Measurements from ENCODE around the gene VRK1.
"Not testable (repeated sequence)": the region's sequence is repeated elsewhere in the genome, so short reads cannot be mapped to it uniquely, and the experiment has no call there.

The VRK1 gene

DNA sequence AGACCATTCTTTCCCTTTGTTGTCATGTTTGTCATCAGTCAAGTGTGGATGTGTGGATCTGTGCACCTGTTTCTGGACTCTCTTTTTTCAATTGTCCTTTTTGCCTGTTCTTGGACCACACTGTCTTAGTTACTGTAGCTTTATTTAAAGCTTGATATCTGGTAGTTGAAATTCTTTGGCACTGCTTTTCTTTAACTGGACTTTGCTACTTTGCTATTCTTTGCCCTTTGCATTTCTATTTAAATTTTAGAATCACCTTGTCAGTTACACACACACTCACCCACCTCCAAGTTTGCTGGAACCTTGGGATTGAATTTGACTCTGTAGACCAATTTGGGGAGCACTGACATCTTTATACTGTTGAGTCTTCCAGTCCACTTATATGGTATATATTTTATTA is 61.5 kb downstream of the VRK1 start:
- Mint-ChIP-seq H3K27ac (no peak overlapping the region), H3K36me3 (ENCODE audit: low read depth) (peaks cover 45% of the 10 kb centered on the region), H3K27me3 (no peaks in the 10 kb centered on the region), H3K4me1 (no peaks in the 10 kb centered on the region), H3K9me3 (no peaks in the 10 kb centered on the region), H3K4me3 (no peak overlapping the region)
- DNase-seq (no peak), ATAC-seq (no peak)

- H3K4me3 Mint-ChIP-seq: no peak overlapping the region
- H3K36me3 Mint-ChIP-seq (ENCODE audit: low read depth): peaks cover 66% of the 10 kb centered on the region
- H3K27me3 Mint-ChIP-seq: no peaks in the 10 kb centered on the region
- ATAC-seq (no peak), DNase-seq (no peak)
- H3K4me1 Mint-ChIP-seq: no peaks in the 10 kb centered on the region
- no peaks in the 10 kb centered on the region for H3K9me3 Mint-ChIP-seq
- H3K27ac Mint-ChIP-seq: no peak overlapping the region
These were observed 64.6 kb downstream of the VRK1 start for GRCh38 chr14:96861568-96862310.

GRCh38 chr14:96863327-96863985 is 66.3 kb downstream of the VRK1 start:
- no peak for ATAC-seq
- no peak overlapping the region for H3K4me3 Mint-ChIP-seq
- H3K27ac Mint-ChIP-seq: no peak overlapping the region
- no peaks in the 10 kb centered on the region for H3K27me3 Mint-ChIP-seq
- no peak for DNase-seq
- H3K9me3 Mint-ChIP-seq: no peaks in the 10 kb centered on the region
- H3K4me1 Mint-ChIP-seq: no peaks in the 10 kb centered on the region
- peaks cover 57% of the 10 kb centered on the region for H3K36me3 Mint-ChIP-seq (ENCODE audit: low read depth)

DNA sequence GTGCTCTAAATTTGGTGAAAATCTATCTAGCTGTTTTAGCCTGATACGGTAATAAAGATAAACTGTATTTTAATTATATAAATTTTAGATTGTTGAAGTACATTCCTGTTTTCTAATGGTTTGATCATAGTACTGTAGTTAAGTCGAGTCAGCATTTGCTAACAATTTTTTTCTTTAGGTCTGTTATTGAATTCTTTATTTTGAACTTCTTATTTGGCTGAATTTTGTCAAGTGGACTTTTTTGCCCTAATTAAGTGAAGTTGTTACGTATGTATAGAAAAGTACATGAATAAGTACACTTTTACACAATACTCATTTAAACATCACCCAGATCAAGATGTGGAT is 66.8 kb downstream of the VRK1 start:
- no peak overlapping the region for H3K4me3 Mint-ChIP-seq
- H3K27ac Mint-ChIP-seq: no peak overlapping the region
- H3K36me3 Mint-ChIP-seq (ENCODE audit: low read depth): peaks cover 54% of the 10 kb centered on the region
- H3K9me3 Mint-ChIP-seq: no peaks in the 10 kb centered on the region
- no peaks in the 10 kb centered on the region for H3K27me3 Mint-ChIP-seq
- H3K4me1 Mint-ChIP-seq: no peaks in the 10 kb centered on the region
- ATAC-seq (no peak), DNase-seq (no peak)

- Mint-ChIP-seq H3K27me3 (no peaks in the 10 kb centered on the region), H3K27ac (no peak overlapping the region), H3K4me1 (no peaks in the 10 kb centered on the region), H3K9me3 (no peaks in the 10 kb centered on the region), H3K4me3 (no peak overlapping the region), H3K36me3 (ENCODE audit: low read depth) (peaks cover 53% of the 10 kb centered on the region)
- DNase-seq (no peak), ATAC-seq (no peak)
These were observed 70.5 kb downstream of the VRK1 start for GRCh38 chr14:96867634-96868033.

DNA sequence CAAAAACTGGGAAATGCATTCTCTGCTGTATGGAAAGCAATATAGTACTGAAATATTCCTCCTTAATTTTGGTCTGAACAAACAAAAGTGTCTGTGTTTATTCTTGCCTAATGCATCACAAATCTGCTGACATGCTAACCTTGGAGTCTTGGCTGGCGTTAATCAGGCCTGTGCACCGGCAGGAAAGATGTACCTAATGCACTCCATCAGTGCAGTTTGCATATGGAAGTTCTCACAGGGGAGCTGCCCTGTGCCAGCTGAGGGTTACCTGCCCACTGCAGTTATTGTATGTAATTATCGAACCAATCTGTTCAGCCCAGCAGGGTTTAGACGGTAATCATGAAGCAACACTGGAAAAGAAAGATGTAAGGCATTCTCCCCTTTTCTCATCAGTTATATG is 76.9 kb downstream of the VRK1 start:
- Mint-ChIP-seq H3K4me1 (no peaks in the 10 kb centered on the region), H3K36me3 (ENCODE audit: low read depth) (peaks cover 40% of the 10 kb centered on the region), H3K9me3 (no peaks in the 10 kb centered on the region), H3K27me3 (no peaks in the 10 kb centered on the region), H3K27ac (no peak overlapping the region), H3K4me3 (no peak overlapping the region)
- ATAC-seq: no peak
- DNase-seq: no peak

DNA sequence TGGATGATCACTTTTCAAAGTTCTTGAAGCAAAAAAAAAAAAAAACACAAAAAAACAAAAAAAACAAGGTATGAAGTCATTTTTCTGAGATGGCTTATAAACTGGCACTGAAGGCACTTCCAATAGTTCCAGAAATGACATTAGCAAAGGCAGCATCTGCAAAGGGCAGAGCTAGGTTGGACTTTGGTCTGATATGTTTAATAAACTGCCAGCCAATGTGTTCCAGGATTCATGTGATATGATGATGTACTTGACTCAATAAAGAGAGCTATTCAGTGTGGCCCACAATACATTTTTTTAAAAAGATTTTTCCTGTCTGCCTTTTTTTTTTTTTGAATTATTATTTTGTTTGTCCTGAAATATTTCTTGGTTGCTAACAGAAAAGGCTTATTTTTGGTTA is 79.6 kb downstream of the VRK1 start:
- no peak overlapping the region for H3K4me3 Mint-ChIP-seq
- H3K9me3 Mint-ChIP-seq: no peaks in the 10 kb centered on the region
- H3K27ac Mint-ChIP-seq: no peak overlapping the region
- ATAC-seq (no peak), DNase-seq (no peak)
- peaks cover 48% of the 10 kb centered on the region for H3K36me3 Mint-ChIP-seq (ENCODE audit: low read depth)
- no peaks in the 10 kb centered on the region for H3K4me1 Mint-ChIP-seq
- no peaks in the 10 kb centered on the region for H3K27me3 Mint-ChIP-seq

DNA sequence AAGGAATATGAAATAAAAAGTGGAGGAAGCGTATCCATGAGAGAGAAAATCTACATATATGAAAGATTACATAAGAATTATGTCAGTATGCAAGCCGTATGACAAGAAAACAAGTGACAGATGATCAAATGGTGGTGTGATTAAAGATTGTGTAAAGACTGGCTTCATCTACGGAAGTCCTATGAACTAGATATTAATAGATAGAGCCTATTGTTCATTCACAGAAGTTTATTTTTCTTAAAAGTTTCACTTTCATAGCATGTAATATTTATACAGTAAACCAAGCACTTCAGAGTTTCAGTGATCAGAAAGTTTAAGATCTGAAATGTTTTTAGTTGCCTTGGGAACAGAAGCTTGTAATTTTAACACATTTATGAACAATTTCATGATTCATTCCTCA is 84.5 kb downstream of the VRK1 start:
- no peak for DNase-seq
- H3K27ac Mint-ChIP-seq: no peak overlapping the region
- H3K9me3 Mint-ChIP-seq: peaks cover 5% of the 10 kb centered on the region
- H3K27me3 Mint-ChIP-seq: no peaks in the 10 kb centered on the region
- H3K4me3 Mint-ChIP-seq: no peak overlapping the region
- no peaks in the 10 kb centered on the region for H3K4me1 Mint-ChIP-seq
- no peak for ATAC-seq
- peaks cover 46% of the 10 kb centered on the region for H3K36me3 Mint-ChIP-seq (ENCODE audit: low read depth)

DNA sequence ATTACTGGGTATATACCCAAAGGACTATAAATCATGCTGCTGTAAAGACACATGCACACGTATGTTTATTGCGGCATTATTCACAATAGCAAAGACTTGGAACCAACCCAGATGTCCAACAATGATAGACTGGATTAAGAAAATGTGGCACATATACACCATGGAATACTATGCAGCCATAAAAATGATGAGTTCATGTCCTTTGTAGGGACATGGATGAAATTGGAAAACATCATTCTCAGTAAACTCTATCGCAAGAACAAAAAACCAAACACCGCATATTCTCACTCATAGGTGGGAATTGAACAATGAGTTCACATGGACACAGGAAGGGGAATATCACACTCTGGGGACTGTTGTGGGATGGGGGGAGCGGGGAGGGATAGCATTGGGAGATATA is 86.8 kb downstream of the VRK1 start:
- ATAC-seq, H3K27ac Mint-ChIP-seq, DNase-seq, H3K4me3 Mint-ChIP-seq, H3K4me1 Mint-ChIP-seq, H3K9me3 Mint-ChIP-seq, H3K27me3 Mint-ChIP-seq: not testable (repeated sequence)
- H3K36me3 Mint-ChIP-seq (ENCODE audit: low read depth): peaks cover 39% of the 10 kb centered on the region

DNA sequence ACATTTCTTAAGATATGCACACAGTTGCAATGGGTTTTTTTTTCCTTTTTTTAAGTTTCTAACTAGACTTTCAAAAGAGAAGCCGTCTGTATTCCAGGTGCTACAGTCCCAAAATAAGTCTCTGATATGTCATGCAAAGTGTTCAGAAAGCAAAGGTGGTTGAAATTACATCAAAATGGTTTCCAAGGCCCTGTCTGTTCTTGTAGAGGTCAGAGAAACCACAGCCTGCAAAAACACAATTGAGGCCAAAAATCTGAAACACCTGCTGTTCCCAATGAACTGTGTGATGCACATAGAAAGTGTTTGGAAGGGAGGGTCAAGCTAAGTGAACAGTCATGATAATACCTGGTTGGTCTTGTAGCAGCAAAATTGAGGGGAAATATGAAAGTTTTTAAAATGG is 91.0 kb downstream of the VRK1 start:
- Mint-ChIP-seq H3K27me3 (no peaks in the 10 kb centered on the region), H3K9me3 (no peaks in the 10 kb centered on the region), H3K36me3 (ENCODE audit: low read depth) (peaks cover 9% of the 10 kb centered on the region), H3K4me3 (no peak overlapping the region), H3K4me1 (peaks cover 2% of the 10 kb centered on the region), H3K27ac (no peak overlapping the region)
- DNase-seq: no peak
- no peak for ATAC-seq

GRCh38 chr14:96888593-96888992 is 91.4 kb downstream of the VRK1 start:
- Mint-ChIP-seq H3K9me3 (no peaks in the 10 kb centered on the region), H3K4me1 (peaks cover 6% of the 10 kb centered on the region), H3K27me3 (no peaks in the 10 kb centered on the region), H3K4me3 (no peak overlapping the region), H3K36me3 (ENCODE audit: low read depth) (peaks cover 9% of the 10 kb centered on the region), H3K27ac (no peak overlapping the region)
- no peak for DNase-seq
- ATAC-seq: no peak

GRCh38 chr14:96889091-96889490 is 91.9 kb downstream of the VRK1 start:
- H3K4me1 Mint-ChIP-seq: peaks cover 11% of the 10 kb centered on the region
- DNase-seq: no peak
- ATAC-seq: no peak
- no peaks in the 10 kb centered on the region for H3K9me3 Mint-ChIP-seq
- no peaks in the 10 kb centered on the region for H3K27me3 Mint-ChIP-seq
- H3K36me3 Mint-ChIP-seq (ENCODE audit: low read depth): peaks cover 9% of the 10 kb centered on the region
- no peak overlapping the region for H3K4me3 Mint-ChIP-seq
- H3K27ac Mint-ChIP-seq: no peak overlapping the region

DNA sequence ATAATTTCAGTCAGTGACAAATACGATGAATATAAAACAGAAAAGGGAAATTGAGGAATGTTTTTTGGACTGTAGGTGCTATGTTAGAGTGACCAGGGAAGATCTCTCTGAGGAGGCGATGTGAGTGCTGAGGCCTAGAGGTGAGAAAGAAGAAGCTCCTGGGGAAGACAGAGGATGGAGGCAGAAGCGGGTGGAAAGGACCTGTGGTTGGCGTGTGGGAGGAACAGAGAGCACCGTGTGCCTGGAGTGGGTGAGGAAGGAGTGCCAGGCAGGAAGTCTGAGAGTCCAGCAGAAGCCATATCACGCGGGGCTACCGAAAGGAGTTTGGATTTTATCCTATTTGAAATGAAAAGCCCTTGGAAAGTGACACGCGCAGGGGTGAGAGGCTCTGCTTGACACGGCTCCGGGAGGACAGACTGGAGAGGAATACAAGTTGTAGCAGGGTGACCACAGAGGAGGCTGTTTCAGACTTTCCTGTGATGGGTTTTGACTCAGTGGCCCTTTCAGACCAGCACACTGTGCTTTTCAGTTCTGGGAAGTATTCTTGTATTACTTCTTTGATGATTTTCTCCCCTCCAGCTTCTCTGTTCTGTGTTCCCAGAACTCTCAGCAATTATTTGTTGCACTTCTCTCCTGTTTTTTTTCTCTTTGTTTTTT is 96.9 kb downstream of the VRK1 start:
- H3K36me3 Mint-ChIP-seq (ENCODE audit: low read depth): peaks cover 17% of the 10 kb centered on the region

DNA sequence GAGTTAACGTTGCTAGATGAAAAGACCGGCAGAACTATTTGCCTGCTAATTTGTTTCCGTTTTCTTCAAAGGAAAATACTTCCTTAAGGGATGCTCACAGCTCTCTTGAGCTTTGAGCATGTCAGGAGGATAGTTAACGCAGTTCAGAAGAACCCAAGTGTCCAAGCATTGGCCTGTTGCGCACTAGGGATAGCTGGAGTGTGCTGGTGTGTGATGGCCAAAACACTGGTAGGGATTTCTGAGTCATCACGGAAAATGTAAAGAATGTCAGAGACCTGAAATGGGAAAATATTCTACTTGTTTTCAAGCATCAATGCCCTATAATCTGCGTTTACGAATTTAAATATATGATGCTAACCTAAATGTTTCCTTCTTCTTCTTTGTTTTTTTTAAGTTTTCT is 97.8 kb downstream of the VRK1 start:
- Mint-ChIP-seq H3K27ac (peak overlapping the region; percentile 56), H3K4me1 (peaks cover 29% of the 10 kb centered on the region), H3K27me3 (no peaks in the 10 kb centered on the region), H3K9me3 (no peaks in the 10 kb centered on the region), H3K4me3 (no peak overlapping the region), H3K36me3 (ENCODE audit: low read depth) (peaks cover 17% of the 10 kb centered on the region)
- DNase-seq (no peak), ATAC-seq (no peak)

More for the DNA sequence above, 96.9 kb downstream of the VRK1 start:
- ATAC-seq (peak; percentile 72), DNase-seq (no peak)
- Mint-ChIP-seq H3K4me1 (peaks cover 29% of the 10 kb centered on the region), H3K27me3 (no peaks in the 10 kb centered on the region), H3K9me3 (no peaks in the 10 kb centered on the region), H3K27ac (peak overlapping the region; percentile 88), H3K4me3 (peak overlapping the region; percentile 45)

- Mint-ChIP-seq H3K36me3 (ENCODE audit: low read depth) (peaks cover 17% of the 10 kb centered on the region), H3K27me3 (no peaks in the 10 kb centered on the region), H3K27ac (no peak overlapping the region), H3K9me3 (no peaks in the 10 kb centered on the region), H3K4me1 (peaks cover 29% of the 10 kb centered on the region), H3K4me3 (no peak overlapping the region)
- ATAC-seq (no peak), DNase-seq (no peak)
These were observed 98.6 kb downstream of the VRK1 start for GRCh38 chr14:96895658-96896271.

Data from activated naive CD8-positive, alpha-beta T cell treated with anti-CD3 and anti-CD28 coated beads, Interleukin-2, amount 50 U/mL, for 24 hours (primary cell).